Esophagus squamous epithelium (tissue), 4 donors: Measurements from ENCODE around the gene CARM1.

ENCODE experiments used
- CTCF ChIP-seq, 6 experiments: fragments of 450-650 bp in 4 of 6; fragments of 200-600 bp in 2 of 6; sonication (generic) in 2 of 6; IDR thresholded peaks; one replicate each; pipeline ENCODE4 v1.5.1; 2016 to 2019; ENCODE audit warnings: antibody characterized with exemption in 6 of 6, mild to moderate bottlenecking in 4 of 6, moderate library complexity in 4 of 6
- POLR2A ChIP-seq, 4 donors: fragments of 450-650 bp; IDR thresholded peaks; one replicate each; pipeline ENCODE4 v1.6.1; 2017; ENCODE audit warnings: antibody characterized with exemption in 4 of 4, mild to moderate bottlenecking in 4 of 4, moderate library complexity in 3 of 4

GRCh38 chr19:10887616-10888367 is 16.4 kb downstream of the CARM1 start:
- TF ChIP-seq CTCF (IDR thresholded peaks at IDR 0.05) (no peak), POLR2A (IDR thresholded peaks at IDR 0.05) (no peak)
